ENCODE data around the gene CHST15.
"Not testable (repeated sequence)": the region's sequence is repeated elsewhere in the genome, so short reads cannot be mapped to it uniquely, and the experiment has no call there.

The CHST15 gene

DNA sequence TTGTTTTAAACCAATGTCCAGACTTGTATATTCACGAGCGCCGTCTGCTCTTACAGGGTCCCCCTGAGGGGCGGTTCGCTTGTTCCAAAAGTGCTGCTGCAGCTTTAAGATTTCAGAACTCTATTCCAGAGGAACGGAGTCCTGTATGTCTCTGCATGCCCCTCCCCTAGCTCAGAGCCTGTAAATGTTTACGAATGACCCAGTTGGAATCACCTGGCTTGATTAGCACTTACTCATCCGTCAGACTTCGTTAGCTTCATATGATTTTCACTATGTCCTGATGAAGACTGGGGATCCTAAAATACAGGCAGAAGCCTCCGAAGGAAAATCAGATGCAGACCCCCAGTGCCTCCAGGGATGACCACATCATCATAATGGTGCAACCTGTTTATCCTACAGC is 4.5 kb upstream of the CHST15 start:
- DNase-seq: no peak

DNA sequence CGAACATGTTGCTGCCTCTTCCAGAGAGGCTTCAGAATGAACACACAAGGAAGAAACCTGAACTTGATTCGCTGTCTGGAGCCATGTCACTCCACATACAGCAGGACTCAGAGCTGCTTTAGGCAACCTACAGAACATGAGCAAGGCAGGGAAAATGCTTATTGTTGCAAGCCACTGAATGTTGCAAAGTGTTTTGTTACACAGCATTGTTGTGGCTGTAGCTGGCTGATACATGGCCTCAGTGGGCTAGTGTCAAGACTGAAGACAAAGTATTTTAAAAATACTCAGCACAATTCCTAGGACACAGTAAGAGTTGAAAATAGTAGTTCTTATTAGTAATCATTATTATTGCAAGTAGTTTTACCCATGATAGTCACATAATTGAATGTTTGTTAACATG is 3.1 kb upstream of the CHST15 start:
- DNase-seq: no peak

DNA sequence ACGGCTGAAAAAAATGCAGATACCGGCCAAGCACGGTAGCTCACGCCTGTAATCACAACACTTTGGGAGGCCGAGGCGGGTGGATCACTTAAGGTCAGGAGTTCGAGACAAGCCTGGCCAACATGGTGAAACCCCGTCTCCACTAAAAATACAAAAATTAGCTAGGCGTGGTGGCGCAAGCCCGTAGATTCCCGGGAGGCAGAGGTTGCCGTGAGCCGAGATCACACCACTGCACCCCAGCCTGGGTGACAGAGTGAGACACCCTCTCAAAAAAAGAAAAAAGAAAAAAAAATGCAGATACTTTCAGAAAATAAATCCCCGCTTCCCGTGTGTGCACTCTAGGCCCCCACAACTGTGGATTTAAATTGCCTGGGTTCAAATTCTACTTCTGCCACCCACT is 2.4 kb upstream of the CHST15 start:
- DNase-seq: not testable (repeated sequence)

DNA sequence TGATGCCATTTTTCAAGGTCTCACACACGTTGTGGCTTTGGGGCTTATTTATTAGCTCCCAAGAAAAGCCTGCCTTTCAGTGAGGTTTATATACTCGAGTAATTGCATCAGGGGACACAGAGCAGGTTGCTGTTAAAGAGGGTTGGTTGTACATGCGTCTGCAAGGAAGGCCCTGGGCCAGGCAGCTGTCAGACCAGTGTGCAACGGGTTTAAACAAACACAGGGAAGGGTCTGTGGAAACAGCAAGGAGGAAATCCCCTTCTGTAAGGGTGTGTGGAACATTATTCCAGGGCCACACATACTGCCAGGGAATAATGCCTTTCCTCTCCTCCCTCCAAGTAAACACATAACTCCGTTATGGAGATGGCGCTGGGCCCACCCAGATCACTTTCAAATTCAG is 1.7 kb upstream of the CHST15 start:
- DNase-seq: no peak

DNA sequence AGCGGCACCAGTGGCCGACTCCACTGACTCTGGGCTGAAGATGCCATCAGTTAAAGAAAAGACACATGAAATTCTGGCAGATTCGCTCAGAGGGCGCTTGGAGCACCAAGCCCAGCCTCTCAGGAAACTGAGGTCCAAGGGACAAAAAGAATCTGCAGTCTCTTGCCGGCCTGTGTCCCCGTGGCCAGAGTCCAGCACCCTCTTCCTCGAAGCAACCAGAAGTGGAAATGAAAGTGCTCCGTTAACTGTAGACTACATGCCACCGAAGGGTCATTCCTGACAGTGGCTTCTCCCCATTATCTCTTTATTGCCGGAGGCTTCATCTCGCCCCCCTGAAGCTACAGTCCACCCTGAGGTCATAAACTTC is 1.0 kb upstream of the CHST15 start:
- DNase-seq: no peak

DNA sequence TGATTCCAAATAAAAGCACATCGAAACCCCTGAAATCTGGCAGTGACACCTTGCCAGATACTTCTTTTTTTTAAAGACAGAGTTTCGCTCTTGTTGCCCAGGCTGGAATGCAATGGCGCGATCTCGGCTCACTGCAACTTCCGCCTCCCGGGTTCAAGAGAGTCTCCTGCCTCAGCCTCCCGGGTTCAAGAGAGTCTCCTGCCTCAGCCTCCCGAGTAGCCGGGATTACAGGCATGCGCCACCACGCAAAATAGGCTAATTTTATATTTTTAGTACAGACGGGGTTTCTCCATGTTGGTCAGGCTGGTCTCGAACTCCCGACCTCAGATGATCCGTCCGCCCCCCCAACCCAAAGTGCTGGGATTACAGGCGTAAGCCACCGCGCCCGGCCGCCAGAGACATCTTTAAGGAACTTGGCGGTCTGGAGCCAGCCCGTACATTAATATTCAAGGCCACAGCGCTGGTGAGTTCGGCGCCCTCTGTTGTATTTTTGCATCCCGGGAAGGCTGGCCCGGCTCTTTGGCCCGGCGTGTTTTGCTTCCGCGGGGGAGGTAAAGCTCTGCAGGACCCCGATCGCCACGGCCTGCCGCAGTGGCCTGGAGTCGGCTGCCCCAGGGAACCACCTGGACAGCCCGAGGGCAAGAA is 498 bp upstream of the CHST15 start:
- not testable (repeated sequence) for DNase-seq

DNA sequence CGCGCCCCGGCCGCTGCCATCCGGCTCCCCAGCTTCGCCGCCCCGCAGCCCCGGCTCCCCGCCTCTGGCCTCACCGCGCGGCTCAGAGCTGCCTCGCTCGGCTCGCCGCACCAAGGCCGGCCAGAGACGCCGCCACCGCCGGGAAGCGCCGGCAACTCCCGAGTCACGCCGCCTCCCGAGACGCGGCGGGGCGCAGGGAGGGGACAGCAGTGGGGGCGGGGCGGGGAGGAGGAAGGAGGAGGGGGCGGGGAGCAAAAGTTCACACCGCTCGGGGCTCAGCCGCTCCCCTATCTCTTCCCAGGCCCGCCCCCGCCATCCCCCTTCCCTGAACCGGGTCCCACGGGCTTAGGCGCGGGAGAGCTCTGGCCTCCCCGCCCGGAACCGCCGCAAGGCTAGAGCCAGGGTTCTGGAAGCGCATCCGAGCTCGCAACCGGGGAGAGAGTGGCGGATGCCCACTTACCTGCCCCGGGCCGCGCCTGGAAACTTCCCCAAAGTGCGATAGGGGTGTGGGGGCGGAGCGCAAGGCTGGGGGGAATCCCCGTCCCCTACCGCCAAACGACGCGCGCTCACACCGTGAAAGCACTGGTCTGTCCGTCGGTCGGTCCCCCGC is 1.0 kb downstream of the CHST15 start:
- DNase-seq: peak; percentile 34 to 46

DNA sequence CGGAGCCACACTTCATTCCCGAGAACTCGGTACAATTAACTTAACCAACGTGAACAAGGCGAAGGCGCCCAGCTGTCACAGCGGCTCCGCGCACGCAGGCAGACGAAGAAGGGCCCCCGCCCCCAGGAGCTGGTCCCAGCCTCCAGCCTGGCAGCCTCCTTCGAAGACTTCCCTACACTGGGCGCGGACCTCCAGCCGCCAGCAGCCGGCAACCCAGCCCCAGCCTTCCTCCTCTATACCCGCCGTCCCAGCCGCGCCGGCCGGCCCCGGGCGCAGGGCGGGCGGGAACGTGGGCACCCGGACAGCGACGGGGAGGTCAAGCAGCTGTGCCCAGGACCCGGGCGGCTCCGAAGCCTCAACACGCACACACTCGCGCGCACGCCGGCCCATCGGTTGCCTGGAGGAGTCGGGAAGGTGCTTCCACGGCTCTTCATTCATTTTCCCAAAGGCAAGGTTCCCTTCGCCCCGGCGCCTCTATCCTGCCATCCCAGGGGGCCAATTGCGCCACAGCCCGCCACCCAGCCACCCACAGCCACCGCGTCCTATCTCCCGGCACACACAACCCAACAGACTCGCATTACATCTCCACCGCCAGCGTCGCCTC is 1.6 kb downstream of the CHST15 start:
- no peak for DNase-seq

DNA sequence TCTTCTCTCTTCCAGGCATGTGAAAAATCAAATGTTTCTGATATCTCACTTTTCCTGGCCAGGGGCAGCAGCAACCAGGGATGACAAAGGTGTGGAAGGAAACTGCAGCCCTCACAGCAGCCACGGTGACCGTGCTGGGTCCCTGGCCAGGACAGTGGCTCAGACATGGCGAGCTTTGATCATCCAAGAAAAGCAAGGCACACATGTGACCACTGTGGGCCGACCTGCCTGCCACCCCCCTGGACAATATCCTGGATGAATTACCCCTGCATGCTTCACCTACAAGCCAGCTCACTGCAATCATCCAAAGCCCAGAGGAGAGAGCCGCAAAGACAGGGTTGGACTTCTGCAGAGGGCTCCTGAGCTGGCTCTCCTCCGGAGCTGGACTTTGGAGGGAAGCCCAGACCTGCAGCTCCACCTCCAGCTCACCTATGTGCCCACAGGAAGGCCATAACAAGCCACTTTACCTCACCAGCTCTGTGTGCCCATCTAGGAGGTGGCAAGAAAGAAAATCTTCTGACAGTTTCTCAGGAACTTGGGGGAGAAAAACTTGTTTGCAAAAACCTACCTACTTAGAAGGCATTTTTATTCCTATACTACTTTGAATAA is 2.7 kb downstream of the CHST15 start:
- no peak for DNase-seq

DNA sequence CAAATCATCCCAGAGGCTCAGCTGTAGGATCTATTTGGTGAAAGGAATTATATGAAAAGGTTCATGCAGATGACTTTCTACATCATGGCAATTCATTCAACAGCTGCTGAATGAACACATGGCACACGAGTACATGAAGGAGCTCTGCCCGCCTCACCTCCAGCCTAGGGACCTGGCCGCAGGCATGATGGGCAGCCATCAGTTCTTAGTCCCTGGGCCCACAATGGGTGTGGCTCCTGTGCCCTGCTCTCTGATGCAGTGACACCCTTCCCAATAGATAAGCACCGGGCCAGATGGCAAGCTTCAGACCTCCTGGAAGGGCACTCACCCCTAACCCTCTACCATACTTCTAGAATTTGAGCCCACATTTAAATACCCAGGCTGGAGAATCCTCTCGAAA is 3.5 kb downstream of the CHST15 start:
- DNase-seq: no peak

DNA sequence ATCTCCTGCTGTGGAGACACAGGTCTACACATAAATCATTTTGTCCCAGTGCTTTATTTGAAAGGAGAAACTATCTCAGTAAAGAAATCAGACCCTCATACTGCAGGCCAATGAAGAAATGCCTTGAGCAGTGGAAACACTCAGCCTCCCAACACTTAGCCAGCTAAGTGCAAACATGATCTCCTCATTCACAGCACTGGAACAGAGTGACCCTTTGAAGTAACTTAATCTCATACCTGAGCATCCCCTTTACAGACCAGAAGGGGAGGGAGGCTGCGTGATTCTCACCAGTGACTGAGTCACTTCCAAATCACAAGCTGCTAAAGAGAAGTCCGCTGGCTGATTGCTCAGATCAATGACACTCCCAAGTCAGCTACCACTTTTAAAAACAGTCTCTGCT is 4.5 kb downstream of the CHST15 start:
- no peak for DNase-seq

DNA sequence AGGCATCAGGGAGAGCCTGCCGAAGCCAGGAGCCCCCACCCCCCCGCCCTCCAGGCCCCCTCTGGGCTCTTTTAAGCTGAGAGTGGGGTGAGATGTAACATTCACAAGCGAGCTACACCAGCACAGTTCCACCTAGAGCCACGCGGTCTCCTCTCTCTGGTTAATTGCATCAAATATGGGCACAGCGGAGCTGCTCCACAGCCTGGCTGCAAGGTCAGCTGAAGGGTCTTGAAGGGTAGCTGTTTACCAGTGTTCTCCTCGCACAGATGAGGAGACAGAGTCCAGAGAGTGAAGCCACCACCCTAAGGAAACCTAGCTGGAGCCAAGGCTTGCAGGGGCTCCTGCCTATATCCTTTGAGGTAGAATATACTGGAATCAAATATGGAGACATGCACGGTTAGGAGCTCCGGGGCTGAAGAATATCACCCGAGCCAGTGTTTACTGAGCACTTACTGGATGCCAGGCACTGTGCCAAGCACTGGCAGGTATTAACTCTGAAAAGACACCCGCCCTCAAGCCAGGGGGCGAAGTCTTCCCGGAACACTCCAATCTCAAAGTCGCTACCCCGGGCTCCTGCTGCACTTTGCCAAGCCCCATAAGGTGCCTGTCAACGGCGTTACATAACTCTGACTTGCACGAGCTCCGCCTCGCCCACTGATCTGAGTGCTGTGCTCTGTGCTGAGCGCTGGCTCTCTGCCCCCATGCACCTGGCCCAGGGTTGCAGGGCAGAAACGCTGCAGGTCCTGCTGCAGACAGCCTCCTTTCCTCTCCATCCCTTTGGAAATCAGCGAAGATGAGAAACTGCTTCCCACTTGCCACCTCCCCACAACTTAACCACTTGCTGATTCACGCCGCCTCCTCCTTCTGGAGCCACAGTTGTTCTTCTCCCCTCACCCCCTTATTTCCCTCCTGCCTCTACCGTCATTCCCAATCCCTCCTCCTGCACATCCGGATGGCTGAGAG is 5.4 kb downstream of the CHST15 start:
- DNase-seq: no peak

DNA sequence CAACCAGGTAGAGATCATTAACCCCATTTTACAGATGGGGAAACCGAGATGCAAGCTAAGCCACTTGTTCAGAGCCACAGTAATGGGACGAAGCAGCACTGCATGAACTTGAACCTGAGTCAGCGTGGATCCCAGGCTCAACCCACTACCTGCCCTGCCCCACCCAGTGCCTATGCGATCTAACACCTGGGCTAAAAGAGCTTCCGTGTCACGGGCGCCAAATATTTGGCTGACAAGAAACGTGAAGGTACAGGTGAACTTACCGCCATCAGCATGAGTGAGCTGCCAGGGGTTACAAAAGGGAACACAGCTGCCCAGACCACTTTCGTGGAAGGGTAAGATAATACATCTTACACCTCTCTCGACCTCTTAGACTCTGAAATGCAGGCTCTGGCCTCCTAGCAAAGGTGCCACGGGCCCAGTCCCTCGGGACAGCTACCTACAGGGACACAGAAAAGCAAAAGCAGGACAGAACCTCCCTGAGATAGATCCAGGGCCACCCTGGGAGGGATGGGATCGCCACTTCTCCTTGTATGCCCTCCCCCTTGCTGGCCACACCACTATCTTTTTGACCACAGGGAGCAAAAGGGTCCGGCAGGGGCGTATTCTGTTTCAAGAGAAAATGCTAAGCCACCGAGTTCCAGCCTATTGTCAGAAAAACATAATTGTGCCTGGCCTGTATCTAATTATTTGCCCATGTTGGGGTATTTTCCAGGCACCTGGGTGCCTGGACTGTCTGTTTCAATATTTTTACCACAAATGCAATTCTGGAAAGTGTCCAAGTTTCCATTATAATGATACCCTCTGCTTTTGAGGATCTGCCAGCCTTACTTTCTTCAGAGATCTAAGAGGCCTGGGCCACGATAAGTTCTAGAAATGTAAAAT is 6.4 kb downstream of the CHST15 start:
- DNase-seq: no peak

DNA sequence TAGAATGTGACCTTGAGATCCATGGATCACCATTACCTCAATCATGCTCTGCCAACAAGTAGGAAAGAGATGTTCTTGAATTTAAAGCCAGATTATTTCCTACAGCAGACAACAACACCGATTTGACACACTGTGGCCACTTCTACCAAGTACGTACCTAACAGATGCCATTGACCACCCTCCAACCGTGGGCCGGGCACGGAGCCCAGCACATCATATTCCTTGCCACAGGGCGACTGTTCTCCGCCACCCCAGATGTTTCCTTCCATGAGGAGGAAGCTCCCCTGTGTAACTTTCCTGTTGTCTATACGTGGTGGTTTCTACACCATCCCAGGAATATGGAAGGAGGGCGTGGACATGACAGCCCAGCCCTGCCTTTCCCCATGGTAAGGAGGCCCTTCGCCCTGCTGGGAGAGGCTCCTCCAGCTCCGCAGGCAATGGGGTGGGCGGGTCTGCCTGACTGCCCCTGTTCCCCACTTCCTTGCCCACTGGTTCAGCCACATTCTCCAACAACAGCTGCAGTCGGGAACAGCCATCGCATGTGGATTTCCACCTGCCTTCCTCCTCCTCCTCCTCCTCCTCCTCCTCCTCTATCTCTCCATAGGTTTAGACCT is 7.2 kb downstream of the CHST15 start:
- no peak for DNase-seq

DNA sequence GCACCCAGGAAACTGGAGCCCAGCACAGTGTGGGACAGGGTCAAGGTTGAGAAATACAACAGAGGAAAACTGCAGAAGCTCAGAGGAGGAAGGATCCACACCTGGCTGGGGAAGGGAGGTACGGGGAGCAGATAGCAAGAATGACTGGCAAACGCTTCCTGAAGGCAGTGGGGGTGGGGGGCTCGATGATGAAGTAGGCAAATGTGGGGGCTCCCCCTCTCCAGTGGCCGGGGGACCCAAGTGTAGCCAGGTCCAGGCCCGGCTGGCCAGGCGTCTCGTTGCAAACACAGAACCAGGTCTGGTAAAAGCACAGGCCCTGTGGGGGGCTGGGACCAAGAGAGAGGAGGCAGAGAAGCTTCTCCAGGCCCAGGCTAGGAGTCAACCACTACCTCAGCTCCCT is 7.7 kb downstream of the CHST15 start:
- no peak for DNase-seq

DNA sequence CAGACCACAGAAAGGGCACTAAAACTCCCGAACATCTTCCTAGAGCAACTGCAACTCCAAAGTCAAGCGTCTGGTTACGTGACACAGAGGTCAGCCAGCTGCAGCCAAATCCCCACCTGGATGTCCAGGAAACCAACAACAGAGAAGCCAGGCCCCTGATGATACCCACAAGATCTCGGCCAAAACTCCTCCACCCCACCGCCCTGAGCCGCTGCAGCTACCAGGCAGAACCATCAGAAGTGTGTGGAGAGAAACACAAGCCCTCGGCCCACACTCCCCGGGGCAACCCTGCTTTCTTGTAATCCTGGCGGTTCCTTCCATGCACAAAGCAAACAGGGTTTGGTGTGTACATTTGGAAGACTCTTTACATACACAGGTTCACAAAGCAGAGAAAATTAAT is 8.7 kb downstream of the CHST15 start:
- DNase-seq: no peak

DNA sequence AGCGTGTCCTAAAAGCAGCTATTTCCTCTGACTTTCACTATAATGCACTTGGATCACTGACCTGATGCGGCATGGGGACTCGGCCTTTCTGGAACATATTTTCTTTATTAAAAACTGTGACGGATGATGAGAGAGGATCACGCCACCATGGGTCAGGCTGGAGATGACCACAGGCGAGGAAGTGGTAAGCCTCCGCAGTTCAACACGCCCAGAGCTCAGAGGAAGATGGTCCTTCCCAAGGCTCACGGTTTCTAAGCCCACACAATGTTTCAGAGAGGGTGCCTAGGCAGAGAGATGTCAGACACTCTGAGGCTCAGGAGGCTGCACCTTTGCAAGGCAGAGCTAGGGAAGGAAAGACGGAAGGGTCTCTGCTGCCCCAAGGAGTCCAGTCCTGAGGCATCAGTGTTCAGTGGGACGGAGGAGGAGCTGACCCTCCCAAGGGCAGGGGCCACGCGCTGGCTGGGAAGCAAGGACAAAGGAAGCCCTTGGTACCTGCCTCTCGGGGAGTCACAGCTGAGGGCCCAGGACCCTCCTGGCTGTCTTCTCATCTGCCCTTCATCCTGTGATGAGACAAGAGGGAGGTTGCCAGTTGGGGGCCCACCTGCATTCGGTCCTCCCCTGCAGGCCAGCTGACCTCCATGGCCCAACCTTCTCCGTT is 9.5 kb downstream of the CHST15 start:
- no peak for DNase-seq

DNA sequence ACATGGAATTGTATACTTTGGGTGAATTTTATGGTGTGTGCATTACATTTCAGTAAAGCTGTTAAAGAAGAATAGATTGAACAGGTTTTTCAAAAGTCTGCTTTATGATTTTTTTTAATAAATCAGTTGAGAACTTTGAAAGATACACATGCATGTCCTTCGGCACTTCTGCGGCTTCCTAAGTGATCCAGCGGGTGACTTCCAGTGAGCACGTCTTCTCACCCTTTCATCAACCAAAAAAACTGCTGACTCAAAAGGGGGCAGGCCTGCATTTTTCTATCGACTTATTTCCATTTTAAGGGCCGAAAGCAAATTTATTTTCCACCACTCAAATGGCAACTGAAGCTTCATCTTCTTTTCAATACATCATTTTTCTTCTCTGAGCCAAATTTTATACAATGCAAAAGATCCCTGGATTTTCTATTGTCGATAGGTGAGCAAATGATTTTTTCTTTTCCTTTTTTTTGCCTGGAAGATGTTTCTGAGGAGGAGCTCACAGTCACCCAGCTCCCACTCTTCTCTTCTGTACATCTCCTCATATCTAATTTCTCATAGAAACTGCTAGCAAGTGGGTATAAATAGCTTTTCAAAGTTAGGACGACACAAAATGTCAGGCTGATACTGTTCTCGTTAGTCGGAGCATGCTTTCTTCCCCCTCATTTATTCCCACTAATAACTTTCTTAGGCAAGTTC is 10.2 kb downstream of the CHST15 start:
- DNase-seq: no peak

DNA sequence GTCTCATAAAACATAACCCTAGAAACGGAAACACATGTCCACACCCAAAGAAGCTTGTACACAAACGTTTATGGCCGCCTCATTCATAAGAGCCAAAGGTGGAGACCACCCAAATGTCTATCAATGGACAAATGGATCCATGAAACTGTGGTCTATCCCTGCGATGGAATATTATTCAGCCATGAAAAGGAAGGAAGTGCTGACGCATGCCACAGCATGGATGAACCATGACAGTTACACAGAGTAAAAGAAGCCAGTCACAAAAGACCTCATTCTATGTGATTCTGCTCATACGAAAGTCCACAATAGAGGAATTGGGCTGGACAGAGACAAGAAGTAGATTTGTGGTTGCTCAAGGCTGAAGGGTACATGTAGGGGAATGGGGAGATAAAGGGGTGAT is 10.8 kb downstream of the CHST15 start:
- DNase-seq: no peak

DNA sequence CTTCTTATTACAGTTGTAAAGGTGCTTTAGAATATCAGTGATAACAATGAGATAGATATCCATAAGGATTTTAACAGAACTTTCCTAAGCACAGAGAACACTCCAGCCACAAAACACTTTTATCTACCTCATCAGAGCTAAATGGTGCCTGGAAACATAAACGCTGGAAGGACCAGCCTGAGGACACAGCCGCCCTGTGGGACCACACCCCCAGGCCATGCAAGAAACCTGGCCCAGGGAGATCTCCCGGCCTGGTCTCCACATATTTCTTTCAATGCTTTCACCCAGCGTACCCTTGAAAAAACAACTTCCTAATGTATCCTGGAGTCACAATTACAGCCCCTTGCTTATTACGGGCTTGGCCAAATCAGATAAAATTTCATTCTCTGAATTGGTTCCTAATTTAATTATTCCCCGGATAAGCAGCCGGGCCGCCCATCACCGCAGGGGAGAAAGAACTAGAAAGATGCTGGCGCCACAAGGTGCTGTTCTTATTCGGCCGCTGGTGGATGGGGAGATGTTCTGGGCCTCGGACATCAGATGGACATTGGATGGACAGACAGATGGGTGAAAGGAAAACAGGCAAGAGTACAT is 11.8 kb downstream of the CHST15 start:
- DNase-seq: no peak
